Prostate gland (tissue), 2 donors: ENCODE measurements around the gene GPR162.

Experiments
- POLR2A ChIP-seq: fragments of 450-650 bp; IDR thresholded peaks from one replicate; pipeline ENCODE4 v1.6.1; 2016; ENCODE audit warnings: antibody characterized with exemption, mild to moderate bottlenecking
- POLR2AphosphoS5 ChIP-seq: sonication (generic); formaldehyde crosslinking; IDR thresholded peaks from one replicate; pipeline ENCODE4 v1.6.1; 2017; ENCODE audit warnings: antibody characterized with exemption
- TF ChIP-seq, protein P1 (sequence below), 4 experiments: fragments of 200-600 bp in 2 of 4; fragments of 450-650 bp in 2 of 4; sonication (generic) in 2 of 4; IDR thresholded peaks; 1 replicate in 3 of 4; 2 replicates in 1 of 4; pipeline ENCODE4 v1.5.1; 2016 to 2019; ENCODE audit warnings: antibody characterized with exemption in 4 of 4, mild to moderate bottlenecking in 2 of 4, moderate library complexity in 2 of 4

GRCh38 chr12:6872073-6873048, 50.7 kb downstream of the GPR162 start:
- TF ChIP-seq, protein P1, sequence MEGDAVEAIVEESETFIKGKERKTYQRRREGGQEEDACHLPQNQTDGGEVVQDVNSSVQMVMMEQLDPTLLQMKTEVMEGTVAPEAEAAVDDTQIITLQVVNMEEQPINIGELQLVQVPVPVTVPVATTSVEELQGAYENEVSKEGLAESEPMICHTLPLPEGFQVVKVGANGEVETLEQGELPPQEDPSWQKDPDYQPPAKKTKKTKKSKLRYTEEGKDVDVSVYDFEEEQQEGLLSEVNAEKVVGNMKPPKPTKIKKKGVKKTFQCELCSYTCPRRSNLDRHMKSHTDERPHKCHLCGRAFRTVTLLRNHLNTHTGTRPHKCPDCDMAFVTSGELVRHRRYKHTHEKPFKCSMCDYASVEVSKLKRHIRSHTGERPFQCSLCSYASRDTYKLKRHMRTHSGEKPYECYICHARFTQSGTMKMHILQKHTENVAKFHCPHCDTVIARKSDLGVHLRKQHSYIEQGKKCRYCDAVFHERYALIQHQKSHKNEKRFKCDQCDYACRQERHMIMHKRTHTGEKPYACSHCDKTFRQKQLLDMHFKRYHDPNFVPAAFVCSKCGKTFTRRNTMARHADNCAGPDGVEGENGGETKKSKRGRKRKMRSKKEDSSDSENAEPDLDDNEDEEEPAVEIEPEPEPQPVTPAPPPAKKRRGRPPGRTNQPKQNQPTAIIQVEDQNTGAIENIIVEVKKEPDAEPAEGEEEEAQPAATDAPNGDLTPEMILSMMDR (IDR thresholded peaks at IDR 0.05) = peak; percentile 78 to 94 (median 87)
- TF ChIP-seq POLR2A (no peak), POLR2AphosphoS5 (no peak)
